BJ (cell line): ENCODE results near the gene GPC6. TPM values are rescaled to one million over a fixed set of nuclear protein-coding genes. Genes with fewer than 3 reads are reported as not detected.

ENCODE experiments used
- CTCF ChIA-PET: fragments of 350-600 bp; formaldehyde crosslinking; extraction: SDS; loops from one replicate; lab custom pipeline; 2021; ENCODE audit warnings: antibody characterized with exemption, inconsistent platforms; lab: Yijun Ruan, JAX
- POLR2A ChIA-PET: fragments of 300-600 bp; sonication (Branson Sonifier 250); formaldehyde crosslinking; extraction: SDS; loops from one replicate; lab custom pipeline; 2021; ENCODE audit warnings: antibody characterized with exemption; lab: Charles Lee
- DNase-seq: peaks from one replicate; pipeline ENCODE4 v3.0.0-alpha.2; 2011; ENCODE audit warnings: low read depth
- H3K27me3 ChIP-seq: 2 replicates; pipeline ENCODE4 v1.6.0; 2011; ENCODE audit warnings: low read length; ENCODE audit not compliant: control insufficient read depth, insufficient read depth
- H3K36me3 ChIP-seq: 2 replicates; pipeline ENCODE4 v1.5.1; 2011; ENCODE audit warnings: low read length; ENCODE audit not compliant: control insufficient read depth, insufficient read depth
- H3K4me3 ChIP-seq: 2 replicates; pipeline ENCODE4 v1.5.1; 2011; ENCODE audit warnings: low read depth, mild to moderate bottlenecking, control low read depth, low read length
- polyA plus RNA-seq: library from polyadenylated mRNA; depleted of rRNA; stranded (reverse); fragments of >200 nt; gene quantifications from 2 replicates; pipeline ENCODE4 v1.2.3, GENCODE V29; 2011
- TF ChIP-seq, protein P1 (sequence below): IDR thresholded peaks from 2 replicates; pipeline ENCODE4 v1.5.1; 2011; ENCODE audit warnings: low read depth, mild to moderate bottlenecking, control low read depth, inconsistent platforms, low read length, moderate library complexity; ENCODE audit not compliant: insufficient read depth

GPC6 gene
- polyA plus RNA-seq, 1 experiment, result 23.0 TPM

GRCh38 chr13:94174009-94174408 is 947.4 kb downstream of the GPC6 start:
- Histone ChIP-seq H3K4me3 (no peak overlapping the region), H3K36me3 (no peaks in the 10 kb centered on the region), H3K27me3 (no peaks in the 10 kb centered on the region)
- ChIA-PET POLR2A (no interaction called here), CTCF (interaction anchor here (0.5 to 0.6 kb wide), 2 partner anchors 31 to 33 kb away, joined by 3 read pairs; no protein-coding TSS in a partner anchor)
- no peak for DNase-seq
- TF ChIP-seq, protein P1, sequence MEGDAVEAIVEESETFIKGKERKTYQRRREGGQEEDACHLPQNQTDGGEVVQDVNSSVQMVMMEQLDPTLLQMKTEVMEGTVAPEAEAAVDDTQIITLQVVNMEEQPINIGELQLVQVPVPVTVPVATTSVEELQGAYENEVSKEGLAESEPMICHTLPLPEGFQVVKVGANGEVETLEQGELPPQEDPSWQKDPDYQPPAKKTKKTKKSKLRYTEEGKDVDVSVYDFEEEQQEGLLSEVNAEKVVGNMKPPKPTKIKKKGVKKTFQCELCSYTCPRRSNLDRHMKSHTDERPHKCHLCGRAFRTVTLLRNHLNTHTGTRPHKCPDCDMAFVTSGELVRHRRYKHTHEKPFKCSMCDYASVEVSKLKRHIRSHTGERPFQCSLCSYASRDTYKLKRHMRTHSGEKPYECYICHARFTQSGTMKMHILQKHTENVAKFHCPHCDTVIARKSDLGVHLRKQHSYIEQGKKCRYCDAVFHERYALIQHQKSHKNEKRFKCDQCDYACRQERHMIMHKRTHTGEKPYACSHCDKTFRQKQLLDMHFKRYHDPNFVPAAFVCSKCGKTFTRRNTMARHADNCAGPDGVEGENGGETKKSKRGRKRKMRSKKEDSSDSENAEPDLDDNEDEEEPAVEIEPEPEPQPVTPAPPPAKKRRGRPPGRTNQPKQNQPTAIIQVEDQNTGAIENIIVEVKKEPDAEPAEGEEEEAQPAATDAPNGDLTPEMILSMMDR, result no peak

- no peak overlapping the region for H3K4me3 ChIP-seq
- TF ChIP-seq, protein P1, result no peak
- H3K27me3 ChIP-seq, result no peaks in the 10 kb centered on the region
- DNase-seq, result no peak
- ChIA-PET POLR2A (no interaction called here), CTCF (no interaction called here)
- no peaks in the 10 kb centered on the region for H3K36me3 ChIP-seq
These were observed 948.5 kb downstream of the GPC6 start for GRCh38 chr13:94175076-94175475.

- POLR2A ChIA-PET, result no interaction called here
- TF ChIP-seq, protein P1, result no peak
- Histone ChIP-seq H3K27me3 (no peaks in the 10 kb centered on the region), H3K4me3 (no peak overlapping the region), H3K36me3 (no peaks in the 10 kb centered on the region)
- no peak for DNase-seq
- CTCF ChIA-PET, result no interaction called here
These were observed 950.0 kb downstream of the GPC6 start for GRCh38 chr13:94176561-94176960.

DNA sequence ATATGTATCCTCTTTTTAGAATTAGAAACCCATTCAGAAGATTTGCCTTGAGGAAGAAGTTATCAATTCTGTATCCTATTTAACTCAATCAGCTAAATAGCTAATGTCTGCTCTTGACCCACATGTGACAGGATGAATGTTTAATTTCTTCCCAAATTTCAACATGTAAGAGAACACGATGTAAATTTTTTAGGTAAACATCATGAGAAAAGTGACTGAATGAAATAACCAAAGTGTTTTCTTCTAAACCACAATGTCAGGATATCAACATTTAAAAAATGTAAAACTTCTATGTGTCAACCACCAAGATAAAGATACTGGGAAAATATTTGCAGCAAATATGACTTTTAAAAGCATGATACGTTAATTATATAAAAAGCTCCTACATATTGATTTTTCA is 950.4 kb downstream of the GPC6 start:
- H3K36me3 ChIP-seq, result no peaks in the 10 kb centered on the region
- H3K4me3 ChIP-seq, result no peak overlapping the region
- ChIA-PET POLR2A (no interaction called here), CTCF (no interaction called here)
- DNase-seq, result no peak
- TF ChIP-seq, protein P1, result no peak
- no peaks in the 10 kb centered on the region for H3K27me3 ChIP-seq

DNA sequence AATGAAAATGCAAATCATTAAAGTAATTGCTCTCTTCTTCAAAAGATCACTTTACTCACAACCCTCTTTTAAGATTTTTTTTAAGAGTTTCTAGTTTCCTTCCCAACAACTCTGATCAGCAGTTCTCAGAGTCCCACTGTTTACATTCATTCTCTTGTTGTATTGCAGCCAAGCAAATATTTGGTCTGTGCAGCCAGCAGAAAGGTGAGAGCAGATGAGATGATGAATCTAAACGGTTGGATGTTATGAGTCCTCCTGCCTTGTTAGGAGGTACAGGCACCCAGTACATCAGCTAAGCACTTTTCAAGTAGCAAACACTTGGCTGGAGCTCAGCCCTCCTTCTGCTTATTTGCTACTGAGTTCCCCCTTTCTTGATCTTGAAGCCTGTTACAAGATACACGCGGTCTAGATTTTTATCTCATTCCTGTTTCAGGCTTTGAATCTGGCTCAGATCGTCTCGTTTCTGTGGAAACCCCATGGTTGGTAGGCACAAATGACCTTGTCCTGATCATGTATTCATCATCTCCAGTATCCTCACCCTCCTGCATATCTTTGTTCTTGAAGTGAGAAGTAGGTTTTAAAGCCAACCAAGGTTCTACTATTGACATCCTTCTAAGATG is 952.1 kb downstream of the GPC6 start:
- TF ChIP-seq, protein P1, result no peak
- DNase-seq, result no peak
- CTCF ChIA-PET, result no interaction called here
- Histone ChIP-seq H3K4me3 (no peak overlapping the region), H3K36me3 (no peaks in the 10 kb centered on the region), H3K27me3 (no peaks in the 10 kb centered on the region)
- POLR2A ChIA-PET, result no interaction called here
